NCI-H2029 treated with DMSO at 0.1 percent for 48 hours (cell line): ENCODE results near the gene TBC1D1.

Source experiments
- DNase-seq: peaks from one replicate; lab custom pipeline; 2025; lab: John Stamatoyannopoulos, UW

The TBC1D1 gene

GRCh38 chr4:38176165-38176564 is 285.3 kb downstream of the TBC1D1 start:
- no peak for DNase-seq

GRCh38 chr4:38177035-38177546 is 286.2 kb downstream of the TBC1D1 start:
- DNase-seq, result no peak

- DNase-seq, result peak; percentile 42
Measured at GRCh38 chr4:38177641-38178391, 286.9 kb downstream of the TBC1D1 start.

GRCh38 chr4:38178392-38178995 is 287.6 kb downstream of the TBC1D1 start:
- DNase-seq, result no peak

- peak; percentile 79 for DNase-seq
Measured at GRCh38 chr4:38179690-38180377, 288.9 kb downstream of the TBC1D1 start.

- DNase-seq, result peak; percentile 7
Measured at GRCh38 chr4:38180456-38180855, 289.6 kb downstream of the TBC1D1 start.

GRCh38 chr4:38181286-38181685 is 290.4 kb downstream of the TBC1D1 start:
- DNase-seq, result no peak

- DNase-seq, result no peak
Measured at GRCh38 chr4:38182334-38182998, 291.6 kb downstream of the TBC1D1 start.

- no peak for DNase-seq
Measured at GRCh38 chr4:38184404-38184803, 293.5 kb downstream of the TBC1D1 start.

- DNase-seq, result no peak
Measured at GRCh38 chr4:38185406-38186144, 294.7 kb downstream of the TBC1D1 start.

- DNase-seq, result no peak
Measured at GRCh38 chr4:38188136-38188535, 297.3 kb downstream of the TBC1D1 start.

GRCh38 chr4:38188631-38189101 is 297.8 kb downstream of the TBC1D1 start:
- no peak for DNase-seq
